ENCODE results near the gene IGFBP2.

DNA sequence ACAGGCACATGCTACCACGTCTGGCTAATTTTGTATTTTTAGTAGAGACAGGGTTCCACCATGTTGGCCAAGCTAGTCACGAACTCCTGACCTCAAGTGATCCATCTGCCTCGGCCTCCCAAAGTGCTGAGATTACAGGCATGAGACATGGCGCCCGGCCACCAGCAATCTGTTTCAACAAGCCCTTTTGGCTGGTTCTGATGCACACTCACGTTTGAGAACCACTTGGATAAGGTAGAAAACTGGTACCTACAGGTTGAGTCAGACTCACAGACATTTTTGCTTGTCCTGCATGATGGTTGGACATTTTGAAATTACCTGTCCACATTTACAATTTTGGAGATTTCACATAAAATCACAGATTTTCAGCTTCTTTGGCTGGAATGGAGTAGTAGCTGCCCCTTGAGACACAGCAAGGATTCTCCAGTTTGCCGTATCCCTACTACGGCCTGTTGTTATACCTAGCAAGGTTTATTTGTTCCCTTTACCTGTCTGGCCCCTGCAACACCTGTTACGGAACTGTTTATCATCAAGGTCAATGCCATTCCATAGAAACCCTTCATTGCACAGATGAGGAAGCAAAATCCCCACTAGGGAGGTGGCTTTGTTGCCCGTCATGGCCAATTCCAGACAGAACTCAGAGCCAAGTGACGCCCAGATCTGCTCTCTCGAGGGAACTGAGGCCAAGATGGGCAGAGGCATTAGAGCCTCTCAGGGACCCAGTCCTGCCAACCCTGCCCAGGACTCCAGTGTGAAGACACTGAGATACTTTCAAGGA, 31.4 kb upstream of the IGFBP2 start:
- TF ChIP-seq, protein P1, sequence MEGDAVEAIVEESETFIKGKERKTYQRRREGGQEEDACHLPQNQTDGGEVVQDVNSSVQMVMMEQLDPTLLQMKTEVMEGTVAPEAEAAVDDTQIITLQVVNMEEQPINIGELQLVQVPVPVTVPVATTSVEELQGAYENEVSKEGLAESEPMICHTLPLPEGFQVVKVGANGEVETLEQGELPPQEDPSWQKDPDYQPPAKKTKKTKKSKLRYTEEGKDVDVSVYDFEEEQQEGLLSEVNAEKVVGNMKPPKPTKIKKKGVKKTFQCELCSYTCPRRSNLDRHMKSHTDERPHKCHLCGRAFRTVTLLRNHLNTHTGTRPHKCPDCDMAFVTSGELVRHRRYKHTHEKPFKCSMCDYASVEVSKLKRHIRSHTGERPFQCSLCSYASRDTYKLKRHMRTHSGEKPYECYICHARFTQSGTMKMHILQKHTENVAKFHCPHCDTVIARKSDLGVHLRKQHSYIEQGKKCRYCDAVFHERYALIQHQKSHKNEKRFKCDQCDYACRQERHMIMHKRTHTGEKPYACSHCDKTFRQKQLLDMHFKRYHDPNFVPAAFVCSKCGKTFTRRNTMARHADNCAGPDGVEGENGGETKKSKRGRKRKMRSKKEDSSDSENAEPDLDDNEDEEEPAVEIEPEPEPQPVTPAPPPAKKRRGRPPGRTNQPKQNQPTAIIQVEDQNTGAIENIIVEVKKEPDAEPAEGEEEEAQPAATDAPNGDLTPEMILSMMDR (IDR thresholded peaks at IDR 0.05), result no peak
- TF ChIP-seq, protein P2, sequence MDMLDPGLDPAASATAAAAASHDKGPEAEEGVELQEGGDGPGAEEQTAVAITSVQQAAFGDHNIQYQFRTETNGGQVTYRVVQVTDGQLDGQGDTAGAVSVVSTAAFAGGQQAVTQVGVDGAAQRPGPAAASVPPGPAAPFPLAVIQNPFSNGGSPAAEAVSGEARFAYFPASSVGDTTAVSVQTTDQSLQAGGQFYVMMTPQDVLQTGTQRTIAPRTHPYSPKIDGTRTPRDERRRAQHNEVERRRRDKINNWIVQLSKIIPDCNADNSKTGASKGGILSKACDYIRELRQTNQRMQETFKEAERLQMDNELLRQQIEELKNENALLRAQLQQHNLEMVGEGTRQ (IDR thresholded peaks at IDR 0.05; ENCODE audit: borderline replicate concordance, low read depth, low read length), result no peak
- TF ChIP-seq MEF2A (IDR thresholded peaks at IDR 0.05; ENCODE audit: borderline replicate concordance, low read depth), result no peak
- no peak for TF ChIP-seq SIN3A (IDR thresholded peaks at IDR 0.05; ENCODE audit: borderline replicate concordance, low read depth, low read length)
